HG02970 (cell line): ENCODE data around the gene NSMCE1.
"Not testable (repeated sequence)": the region's sequence is repeated elsewhere in the genome, so short reads cannot be mapped to it uniquely, and the experiment has no call there.

Experiments used
- ATAC-seq: cut with Tn5 transposase; IDR thresholded peaks from one replicate; pipeline ENCODE4 v1.9.1; 2021; ENCODE audit warnings: mild to moderate bottlenecking, moderate library complexity, moderate number of reproducible peaks; ENCODE audit not compliant: unreplicated experiment, low FRiP score

The NSMCE1 gene

GRCh38 chr16:27303256-27304100 is 34.9 kb upstream of the NSMCE1 start:
- ATAC-seq = no peak

- ATAC-seq = no peak
These were observed 33.6 kb upstream of the NSMCE1 start for GRCh38 chr16:27302126-27302525.

- no peak for ATAC-seq
These were observed 32.8 kb upstream of the NSMCE1 start for GRCh38 chr16:27301236-27301861.

- no peak for ATAC-seq
These were observed 29.6 kb upstream of the NSMCE1 start for GRCh38 chr16:27298132-27298531.

GRCh38 chr16:27293343-27293742 is 24.8 kb upstream of the NSMCE1 start:
- no peak for ATAC-seq

- ATAC-seq = no peak
These were observed 23.2 kb upstream of the NSMCE1 start for GRCh38 chr16:27291722-27292240.

- ATAC-seq = no peak
These were observed 22.5 kb upstream of the NSMCE1 start for GRCh38 chr16:27291106-27291505.

- ATAC-seq = no peak
These were observed 22.0 kb upstream of the NSMCE1 start for GRCh38 chr16:27290562-27290961.

GRCh38 chr16:27289669-27290068 is 21.1 kb upstream of the NSMCE1 start:
- ATAC-seq = no peak

- ATAC-seq = not testable (repeated sequence)
These were observed 19.7 kb upstream of the NSMCE1 start for GRCh38 chr16:27288313-27288712.

- ATAC-seq = no peak
These were observed 19.3 kb upstream of the NSMCE1 start for GRCh38 chr16:27287887-27288286.

GRCh38 chr16:27287051-27287811 is 18.7 kb upstream of the NSMCE1 start:
- ATAC-seq = no peak

- ATAC-seq = no peak
These were observed 17.9 kb upstream of the NSMCE1 start for GRCh38 chr16:27286451-27286850.

GRCh38 chr16:27285676-27286196 is 17.2 kb upstream of the NSMCE1 start:
- no peak for ATAC-seq

- no peak for ATAC-seq
These were observed 16.5 kb upstream of the NSMCE1 start for GRCh38 chr16:27284865-27285675.

GRCh38 chr16:27281243-27281642 is 12.7 kb upstream of the NSMCE1 start:
- ATAC-seq = no peak

- no peak for ATAC-seq
These were observed 6.8 kb upstream of the NSMCE1 start for GRCh38 chr16:27275394-27275793.

- not testable (repeated sequence) for ATAC-seq
These were observed 5.9 kb upstream of the NSMCE1 start for GRCh38 chr16:27274424-27274874.

GRCh38 chr16:27273670-27274423 is 5.3 kb upstream of the NSMCE1 start:
- no peak for ATAC-seq
